Measurements from ENCODE around the gene LRRC74A.
A peak's percentile ranks its signal among the peaks of the same experiment; 100 is the strongest.

Gene LRRC74A

DNA sequence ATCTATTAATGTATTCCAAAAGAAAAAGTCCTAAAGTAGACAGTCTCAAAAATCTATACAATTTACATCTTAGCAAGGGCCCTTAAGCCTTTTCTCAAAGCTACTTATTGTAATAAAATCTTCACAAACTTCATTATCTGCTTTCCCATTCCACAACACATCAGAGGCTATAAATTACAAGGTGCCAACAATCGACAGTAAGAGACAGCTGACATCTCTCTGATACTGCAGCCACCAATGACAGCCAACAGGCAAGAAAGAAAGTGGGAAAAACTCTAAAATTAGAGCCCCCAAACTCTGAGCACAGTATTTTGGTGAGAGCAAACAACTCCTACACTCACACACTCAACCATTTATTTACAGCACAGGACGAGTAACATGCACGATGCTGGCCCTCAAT is 15.7 kb upstream of the LRRC74A start:
- no peak for DNase-seq

DNA sequence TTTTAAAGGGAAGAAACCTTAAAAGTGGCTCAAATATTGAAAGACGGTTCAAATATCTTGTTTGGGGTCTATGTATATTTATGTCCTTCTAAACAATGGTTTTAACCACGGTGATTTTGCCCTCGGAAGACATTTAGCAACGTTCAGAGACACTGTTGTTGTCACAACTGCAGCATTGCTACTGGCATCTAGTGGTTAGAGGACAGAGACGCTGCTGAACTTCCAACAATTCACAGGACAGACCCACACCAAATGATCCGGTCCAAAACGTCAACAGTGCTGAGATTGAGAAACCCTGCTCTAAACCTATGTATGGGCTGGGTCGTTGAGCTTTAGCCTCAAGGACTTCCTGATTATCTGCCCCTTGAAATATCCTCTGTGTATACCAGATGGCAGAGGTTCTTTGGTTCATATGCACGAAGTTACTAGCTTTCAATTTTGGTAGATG is 15.2 kb upstream of the LRRC74A start:
- DNase-seq, result peak; percentile 34

DNA sequence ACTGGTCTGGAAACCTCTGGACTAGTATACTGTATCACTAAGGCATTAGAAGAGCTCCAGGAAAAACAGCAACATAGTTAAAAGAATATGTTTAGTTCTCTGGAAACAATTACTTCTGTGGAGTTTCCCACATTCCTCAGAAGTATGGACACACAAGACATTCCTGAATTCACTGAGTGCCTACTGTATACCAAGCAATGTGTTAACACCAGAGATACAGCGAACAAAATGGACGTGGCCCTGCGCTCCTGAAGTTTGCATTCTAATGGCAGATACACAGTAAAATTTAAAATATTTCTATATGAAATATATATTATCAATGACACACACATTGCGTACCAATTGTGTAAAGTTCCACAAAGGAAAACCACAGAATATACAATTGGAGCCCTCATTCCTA is 14.6 kb upstream of the LRRC74A start:
- no peak for DNase-seq

DNA sequence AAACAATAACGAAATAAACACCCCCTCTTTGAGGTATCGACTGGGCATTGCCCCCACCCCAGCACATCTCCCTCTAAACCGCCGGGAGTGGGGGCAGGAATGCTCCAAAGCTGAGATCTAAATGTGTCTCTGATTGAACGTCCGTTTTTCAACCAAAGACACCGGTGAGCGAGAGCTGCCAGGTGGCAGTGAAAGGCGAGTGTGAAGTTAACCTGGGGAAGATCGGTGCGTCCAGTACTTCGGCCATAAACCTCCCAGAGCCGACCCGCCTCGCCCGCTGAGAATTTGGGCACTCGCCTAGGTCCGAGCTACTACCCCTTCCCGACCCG is 14.2 kb upstream of the LRRC74A start:
- no peak for DNase-seq

DNA sequence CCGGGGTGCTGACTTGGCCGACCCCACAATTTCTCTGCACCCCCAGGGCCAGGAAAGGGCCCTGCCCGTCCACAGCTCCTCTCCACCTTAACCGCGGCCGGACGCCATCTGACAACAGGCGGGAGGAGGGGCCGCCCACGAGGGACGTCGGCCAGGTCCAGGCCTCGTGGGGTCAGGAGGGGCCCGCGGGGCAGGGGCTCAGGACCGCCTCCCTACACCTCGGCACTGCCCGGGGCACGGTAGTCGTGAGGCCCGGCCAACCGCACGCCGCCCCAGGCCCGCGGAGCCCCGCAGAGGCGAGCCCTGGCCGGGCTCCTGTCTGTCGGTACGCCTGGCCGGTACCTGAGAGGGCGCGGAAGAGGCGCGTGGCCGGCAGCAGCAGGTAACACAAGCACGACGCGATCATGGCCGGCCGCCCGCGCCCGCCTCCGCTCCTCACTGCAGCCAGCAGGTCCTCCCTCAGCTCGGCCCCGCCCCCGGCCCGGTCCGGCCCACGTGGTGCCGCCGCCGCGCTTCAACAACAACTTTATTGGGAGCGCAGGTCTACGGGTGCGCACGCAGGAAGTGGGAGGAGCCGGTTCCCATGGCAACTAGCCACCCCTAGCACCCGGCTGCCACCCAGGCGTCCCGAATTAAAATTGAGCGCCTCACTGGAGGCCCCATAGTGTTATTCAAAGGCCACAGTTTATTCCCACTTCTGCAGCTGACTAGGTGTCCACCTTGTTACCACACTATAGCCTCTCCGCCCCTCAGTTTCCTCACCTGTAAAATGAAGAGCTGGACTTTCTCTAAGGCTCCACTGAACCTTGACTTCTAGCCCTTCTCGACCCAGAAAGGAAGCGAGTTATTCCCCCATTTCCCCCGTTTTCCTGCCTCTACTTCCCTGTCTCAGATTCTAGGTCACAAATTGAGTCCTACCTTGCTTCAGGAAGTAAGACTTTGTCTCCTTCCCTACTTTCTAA is 13.5 kb upstream of the LRRC74A start, which contains the start of gene ANGEL1:
Gene ANGEL1 (minus strand): TSS at position 461 of the 962 bp plus-strand sequence. CDS start 55 bp downstream, at position 406.
- peak; percentile 94 for DNase-seq

DNA sequence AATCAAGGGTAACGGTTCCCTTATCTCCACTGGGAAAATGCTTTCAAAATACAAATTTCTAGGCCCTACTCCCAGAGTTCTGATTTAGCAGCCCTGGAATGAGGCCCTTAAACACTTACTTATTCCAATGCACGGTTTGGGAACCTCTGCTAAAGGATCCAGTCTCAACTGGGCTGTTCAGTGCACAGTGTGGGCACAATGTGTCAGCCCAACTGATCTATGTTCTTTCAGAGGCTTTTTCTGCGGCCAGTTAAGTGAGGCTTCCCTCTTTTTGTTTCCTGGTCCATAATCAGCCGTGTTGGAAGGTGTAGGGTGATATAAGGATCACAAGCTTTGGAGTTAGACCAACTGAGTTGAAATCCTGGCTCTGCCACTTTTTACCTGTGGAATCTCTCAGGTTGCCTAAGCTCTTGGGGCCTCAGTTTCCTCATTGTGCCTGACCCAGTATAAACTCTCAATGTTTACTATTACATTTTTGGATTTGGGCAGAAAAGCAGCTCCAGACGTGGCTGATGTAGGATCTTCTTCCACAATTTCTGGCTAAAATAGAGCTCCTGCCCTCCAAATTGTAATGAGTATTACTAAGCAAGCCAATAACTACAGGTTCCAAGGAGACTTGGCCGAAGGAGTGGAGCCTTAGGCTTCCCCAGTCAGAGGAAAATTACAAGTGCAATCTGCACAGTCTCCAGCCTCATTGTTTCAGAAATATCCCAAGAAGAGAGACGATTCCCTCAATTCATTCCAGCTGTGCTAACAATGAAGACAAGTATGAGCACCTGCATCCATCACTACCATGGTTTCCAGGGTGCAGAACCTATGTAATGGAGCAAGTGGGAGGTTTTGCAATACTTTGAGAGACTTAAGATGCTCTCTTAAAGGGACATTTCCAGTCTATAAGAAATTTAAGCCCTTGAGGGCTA is 11.2 kb upstream of the LRRC74A start:
- no peak for DNase-seq

DNA sequence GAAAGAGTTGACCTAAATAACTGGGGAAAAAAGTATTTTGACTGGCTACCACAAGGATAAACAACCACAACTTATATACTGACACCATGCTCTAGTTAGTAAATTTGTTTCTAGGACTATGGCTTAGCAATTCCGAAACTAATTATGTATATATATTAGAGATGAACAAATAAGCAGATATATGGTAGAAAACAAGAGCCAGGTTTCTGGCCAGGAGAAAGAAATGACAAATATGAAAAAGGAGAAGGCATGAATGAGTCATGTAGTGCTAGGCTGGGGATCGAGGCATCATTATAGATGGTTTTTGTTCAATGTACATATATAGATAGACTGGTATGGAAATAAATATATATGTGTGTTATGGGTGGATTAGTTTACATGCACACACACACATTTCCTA is 5.5 kb upstream of the LRRC74A start:
- DNase-seq, result no peak

DNA sequence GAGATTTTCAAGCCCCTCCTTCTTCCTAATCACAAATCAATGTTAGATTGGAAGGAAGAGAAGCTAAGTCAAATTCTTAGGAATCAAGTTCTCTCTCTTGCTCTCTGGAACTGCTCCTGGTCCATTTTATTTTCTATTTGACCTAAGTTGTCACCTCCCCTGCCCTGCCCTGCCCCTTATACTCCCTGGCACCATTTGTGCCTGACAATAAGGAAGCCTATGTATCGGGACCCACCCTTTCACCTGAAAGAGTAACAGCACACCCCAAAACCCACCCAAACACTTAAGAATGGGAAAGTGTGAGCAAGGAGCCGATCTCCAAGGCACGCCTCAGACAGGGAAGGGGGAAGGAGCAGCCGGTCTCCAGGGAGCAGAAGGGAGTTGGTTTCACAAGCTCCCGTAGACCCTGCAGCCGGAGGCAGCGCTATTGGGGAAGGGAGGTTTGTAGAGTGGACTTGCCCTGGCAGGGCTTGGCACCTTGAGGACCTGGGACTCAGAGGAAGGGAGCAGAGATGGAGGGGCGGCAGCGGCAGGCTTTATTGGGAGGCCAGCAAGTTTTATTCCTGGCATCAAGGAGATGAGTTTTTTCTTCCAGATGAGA is 1.6 kb downstream of the LRRC74A start:
- DNase-seq, result no peak

DNA sequence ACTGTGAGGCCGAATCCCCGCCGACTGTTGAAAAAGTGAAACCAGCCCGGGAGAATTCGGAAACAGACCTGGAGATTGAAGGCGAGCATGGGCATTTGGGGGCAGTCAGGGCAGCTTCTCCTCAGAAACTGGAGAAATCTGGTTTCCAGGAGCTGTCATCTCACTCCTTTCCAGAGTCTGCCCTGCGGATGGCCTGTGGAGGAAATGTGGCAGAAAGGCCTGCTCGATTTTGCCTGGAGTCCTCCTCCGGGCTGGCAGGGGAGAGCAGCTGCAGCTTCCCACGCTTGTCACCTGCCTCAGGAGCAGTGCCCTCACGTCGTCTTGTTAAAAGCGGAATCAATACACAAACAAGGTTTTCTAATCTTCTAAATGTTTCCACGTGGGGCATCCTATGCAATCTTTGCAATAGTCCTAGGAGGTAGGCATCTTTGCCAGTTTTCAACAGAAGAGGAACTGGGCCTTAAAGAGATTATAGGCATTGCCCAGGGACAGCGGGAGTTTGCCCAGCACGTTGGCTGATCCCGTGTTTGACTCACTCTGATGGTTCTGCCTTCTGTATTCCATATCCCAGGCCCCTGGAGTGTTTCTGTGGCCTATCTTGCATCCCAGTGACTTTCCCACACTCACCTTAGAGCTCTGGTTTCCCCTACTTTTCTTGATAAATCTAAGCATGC is 2.3 kb downstream of the LRRC74A start:
- DNase-seq, result peak; percentile 32

DNA sequence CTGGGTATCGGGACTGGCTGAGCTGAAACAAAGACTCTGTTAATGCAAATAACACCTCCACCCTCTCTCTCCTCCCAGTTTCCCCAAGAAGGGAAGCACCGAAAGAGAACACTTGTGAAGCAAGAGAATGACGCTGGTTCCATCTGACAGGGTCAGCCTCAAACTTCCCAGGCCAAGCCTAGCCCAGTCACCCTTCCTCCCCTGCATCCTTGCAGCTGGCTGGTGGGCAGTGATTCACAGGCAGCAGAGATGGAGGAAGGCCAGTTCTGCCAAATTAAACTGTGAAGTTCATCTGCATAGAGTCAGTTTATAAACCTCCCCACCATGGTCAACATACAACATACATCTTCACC is 2.8 kb downstream of the LRRC74A start:
- no peak for DNase-seq

DNA sequence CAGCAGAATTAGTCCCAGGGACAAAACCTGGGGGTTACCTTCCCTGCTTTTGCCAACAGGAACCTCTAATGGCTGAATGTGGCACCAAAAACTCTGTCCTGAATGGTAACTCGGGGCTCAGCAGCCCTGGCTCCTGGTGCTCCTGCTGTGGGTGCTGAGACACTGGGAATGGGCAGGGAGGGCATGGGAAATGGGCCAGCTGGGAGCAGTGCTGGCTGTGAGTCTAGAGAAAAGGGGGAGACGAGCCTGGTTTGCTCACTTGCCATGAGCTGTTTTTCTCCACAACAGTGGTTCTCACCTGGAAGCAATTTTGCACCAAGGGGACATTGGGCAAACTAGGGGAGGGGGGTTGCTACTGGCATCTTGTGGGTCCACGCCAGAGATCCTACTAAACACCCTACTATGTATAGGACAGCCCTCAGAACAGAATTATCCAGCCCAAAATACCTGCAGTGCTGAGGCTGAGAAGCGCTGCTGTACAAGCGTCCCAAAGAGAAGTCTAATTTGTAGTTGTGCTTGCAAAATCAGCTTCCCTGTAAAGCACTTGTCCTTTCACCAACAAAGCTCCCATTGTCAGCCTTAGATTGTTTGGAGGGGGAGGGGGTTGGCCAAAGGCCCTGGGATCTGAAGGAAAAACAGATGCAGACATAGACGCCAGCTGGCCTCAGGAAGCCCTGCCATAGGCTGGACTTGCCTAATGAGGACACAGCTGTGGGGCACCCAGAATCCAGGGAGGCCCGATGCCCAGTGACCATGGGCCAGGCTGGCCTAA is 3.6 kb downstream of the LRRC74A start:
- DNase-seq, result no peak

DNA sequence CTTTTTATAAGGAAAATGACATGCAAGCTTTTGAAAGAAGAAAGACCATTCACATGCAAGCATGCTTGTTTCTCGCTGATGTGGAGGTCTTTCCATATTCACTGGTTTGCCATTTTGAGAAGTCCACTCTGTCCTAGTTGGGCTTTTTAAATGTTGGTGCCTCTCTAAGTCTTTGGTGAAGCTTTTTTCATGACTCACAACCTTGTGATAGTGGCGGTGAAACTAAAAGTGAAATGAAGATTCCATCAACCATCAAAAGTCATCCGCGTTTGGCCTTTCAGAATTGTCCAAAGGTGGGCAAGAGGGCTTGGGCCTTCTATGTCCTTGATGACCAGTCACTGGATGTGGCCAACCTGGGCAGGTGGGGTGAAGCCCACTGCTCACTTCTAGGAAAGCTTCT is 4.3 kb downstream of the LRRC74A start:
- DNase-seq, result no peak

DNA sequence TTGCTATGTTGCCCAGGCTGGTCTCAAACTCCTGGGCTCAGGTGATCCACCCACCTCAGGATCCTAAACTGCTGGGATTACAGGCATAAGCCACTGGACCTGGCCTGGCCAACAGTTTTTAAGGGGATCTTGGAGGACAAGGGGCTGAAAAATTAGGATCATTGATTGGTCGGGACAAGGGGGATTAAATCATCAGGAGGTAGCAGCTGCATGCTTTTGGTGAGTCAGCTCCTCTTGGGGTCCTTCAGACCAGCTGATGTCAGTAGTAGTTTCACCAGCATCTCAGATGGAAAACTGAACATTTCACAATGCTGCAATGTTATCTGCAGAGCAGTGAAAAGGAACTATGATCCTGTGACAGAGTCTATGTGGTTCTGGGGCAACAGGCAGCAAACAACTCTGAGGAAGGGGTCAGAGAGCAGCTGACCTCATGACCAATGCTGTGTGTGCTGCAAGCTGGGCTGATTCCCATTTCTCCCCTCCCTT is 6.3 kb downstream of the LRRC74A start:
- no peak for DNase-seq

DNA sequence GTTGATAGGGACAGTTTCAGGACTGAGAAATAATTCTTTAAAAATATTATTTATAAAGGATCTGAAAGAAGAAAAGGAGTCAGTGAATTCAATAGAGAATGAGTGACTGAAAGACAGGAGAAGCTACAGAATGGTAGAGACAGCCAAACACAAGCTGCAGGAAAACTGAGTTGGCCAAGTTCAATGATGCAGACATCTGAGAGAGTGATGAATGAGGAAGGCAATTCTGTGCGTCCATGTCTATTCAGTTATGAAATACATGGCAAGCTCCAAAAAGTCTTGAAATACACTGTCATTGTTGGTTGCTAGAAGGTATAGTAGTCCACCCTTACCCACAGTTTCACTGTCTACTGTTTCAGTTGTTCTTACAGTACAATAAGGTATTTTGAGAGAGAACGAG is 6.8 kb downstream of the LRRC74A start:
- no peak for DNase-seq

DNA sequence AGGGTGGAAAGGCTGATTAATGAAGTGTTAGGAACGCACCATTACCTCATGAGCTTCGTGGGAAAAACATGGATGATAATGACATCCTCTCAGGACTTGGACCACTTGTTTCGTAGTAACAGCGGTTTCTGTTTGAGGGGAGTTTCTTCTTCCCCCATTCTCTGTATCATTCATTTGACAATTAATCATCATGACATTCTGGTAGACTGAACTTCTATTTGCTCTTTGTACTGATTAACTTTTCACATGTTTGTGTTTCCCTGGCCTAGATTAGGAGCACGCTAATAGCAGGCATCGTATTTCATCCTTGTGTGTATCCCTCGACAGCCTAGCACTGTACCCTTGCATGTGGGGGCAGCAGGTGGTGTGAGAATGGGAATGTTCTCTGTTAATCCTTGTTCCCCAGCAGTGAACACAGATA is 8.0 kb downstream of the LRRC74A start:
- DNase-seq, result peak; percentile 31

DNA sequence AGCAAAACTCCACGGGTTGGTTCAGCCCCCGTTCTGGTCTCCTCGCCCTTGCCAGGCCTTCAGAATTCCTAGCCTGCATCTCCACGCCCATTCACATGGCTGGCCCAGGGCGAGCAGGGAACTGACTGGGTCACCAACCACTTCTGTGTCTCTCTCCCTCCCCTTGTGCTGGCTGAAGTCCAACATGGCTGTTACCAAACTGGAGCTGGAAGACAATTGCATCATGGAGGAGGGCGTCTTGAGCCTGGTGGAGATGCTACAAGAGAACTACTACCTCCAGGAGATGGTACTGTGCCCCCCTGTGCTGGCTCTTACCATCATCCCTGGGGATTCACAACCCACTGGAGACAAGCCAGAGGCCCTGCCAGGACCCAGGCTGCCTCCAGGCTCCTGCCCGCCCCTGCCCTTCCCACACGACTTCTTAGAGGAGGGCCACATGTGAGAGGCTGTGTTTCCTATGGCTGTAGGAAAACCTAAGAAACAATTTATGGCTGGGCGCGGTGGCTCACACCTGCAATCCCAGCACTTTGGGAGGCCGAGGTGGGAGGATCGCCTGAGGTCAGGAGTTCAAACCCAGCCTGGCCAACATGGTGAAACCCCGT is 9.9 kb downstream of the LRRC74A start:
- DNase-seq, result no peak

DNA sequence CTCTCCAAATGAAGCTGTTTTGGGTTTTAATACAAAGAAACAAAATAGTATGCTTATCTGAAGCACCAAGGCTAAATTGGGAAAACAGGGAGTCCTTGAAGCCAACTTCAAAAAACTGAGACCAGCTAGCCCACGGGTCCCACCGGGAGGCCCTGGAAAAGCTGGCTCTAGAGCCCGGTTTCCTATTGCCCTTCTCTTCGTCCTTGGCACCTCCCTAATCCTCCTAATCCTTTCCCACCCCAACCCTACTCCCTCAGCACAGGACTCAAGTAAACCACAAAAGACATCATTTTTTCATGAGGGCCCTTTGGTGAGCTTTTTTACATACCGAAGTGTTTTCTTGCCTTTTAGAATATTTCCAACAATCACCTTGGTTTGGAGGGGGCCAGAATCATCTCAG is 11.3 kb downstream of the LRRC74A start:
- no peak for DNase-seq

DNA sequence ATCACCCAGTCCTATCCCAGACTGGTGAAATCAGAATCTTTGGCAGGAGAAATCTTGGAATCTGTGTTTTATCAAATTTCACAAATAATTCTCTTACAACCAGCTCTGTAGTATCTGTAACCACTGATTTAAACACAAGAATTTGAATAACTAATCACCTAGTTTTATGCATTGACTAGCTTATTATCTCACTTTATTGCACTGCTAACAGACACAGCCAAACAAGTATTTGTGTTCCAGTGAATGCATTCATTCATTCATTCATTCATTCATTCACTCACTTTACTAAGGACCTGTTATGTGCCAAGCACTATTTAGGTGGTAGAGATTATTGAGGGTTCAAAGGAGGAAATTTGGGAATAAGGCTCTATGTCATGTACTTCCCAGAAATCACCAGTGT is 16.2 kb downstream of the LRRC74A start:
- no peak for DNase-seq

DNA sequence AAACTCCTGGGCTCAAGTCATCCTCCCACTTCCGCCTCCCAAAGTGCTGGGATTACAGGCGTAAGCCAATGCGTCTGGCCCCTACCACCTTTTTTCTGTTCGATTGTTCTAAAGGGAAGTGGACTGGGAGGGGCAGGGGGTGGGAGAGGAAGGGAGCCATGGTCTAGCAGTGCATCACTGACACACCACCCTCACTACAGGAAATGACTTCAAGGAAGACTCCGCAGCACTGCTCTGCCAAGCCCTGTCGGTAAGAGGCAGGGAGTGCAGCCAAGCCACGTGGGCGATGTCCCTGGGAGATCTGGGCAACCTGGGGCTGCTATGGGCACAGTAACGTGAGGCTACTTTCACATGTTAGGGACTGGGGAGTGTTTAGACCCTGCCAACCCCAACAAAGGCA is 18.0 kb downstream of the LRRC74A start:
- no peak for DNase-seq

DNA sequence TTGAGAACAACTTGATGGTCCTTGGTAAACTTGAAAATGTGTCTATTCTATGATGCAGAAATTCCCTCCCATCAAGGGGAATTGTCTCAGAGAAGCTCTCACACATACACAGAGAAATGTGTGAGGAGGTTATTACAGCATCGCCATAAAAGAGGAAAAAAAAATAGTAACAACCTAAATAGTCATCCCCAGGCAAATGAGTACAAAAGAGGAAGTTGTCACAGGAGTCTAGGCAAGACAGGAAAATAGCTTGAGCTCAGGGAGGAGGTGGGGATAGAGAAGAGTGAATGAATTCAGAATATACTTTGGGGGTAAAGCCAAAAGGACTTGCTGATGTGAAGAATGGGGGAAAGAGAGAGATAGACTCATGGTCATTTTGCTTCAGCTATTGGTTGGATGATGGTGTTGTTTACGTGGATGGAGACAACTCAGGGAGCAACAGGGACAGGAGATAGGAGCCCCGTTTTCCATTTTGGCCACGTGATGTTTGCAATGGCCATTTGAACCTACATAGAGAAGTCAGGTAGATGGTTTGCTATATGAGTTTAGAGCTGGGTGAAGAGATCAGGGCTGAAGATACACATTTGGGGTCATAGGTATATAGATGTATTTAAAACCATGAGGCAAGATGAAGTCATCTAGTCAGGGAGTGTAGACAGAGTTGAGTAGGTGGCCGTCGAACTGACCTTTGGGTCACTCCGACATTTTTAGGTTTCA is 20.3 kb downstream of the LRRC74A start:
- DNase-seq, result no peak
